ENCODE data around the gene MBD5. TPM values are rescaled to one million over a fixed set of nuclear protein-coding genes. Genes with fewer than 3 reads are reported as not detected.

MBD5 gene
- total and polyA plus RNA-seq, 3 donors from 2014 or later = 29.0 to 60.3 (median 55.4) TPM

- Histone ChIP-seq H3K9me3 (no peaks in the 10 kb centered on the region), H3K4me3 (no peak overlapping the region), H3K27ac (no peak overlapping the region), H3K4me1 (no peaks in the 10 kb centered on the region), H3K27me3 (no peaks in the 10 kb centered on the region), H3K36me3 (ENCODE audit: low read depth, missing control alignments) (no peaks in the 10 kb centered on the region)
- intact Hi-C loops (cut with DNase I; ENCODE audit: low total_unique reads) = no loop called here
- DNase-seq = no peak
- 92 to 96% methylated on average over 1 of the region's 1 CpG for WGBS, 2 donors
- TF ChIP-seq CTCF (IDR thresholded peaks at IDR 0.05) (no peak), POLR2A (IDR thresholded peaks at IDR 0.05) (no peak)
Observed at GRCh38 chr2:148430101-148430500, 409.2 kb downstream of the MBD5 start.

- Histone ChIP-seq H3K27me3 (no peaks in the 10 kb centered on the region), H3K27ac (no peak overlapping the region), H3K36me3 (ENCODE audit: low read depth, missing control alignments) (no peaks in the 10 kb centered on the region), H3K4me1 (no peaks in the 10 kb centered on the region), H3K9me3 (no peaks in the 10 kb centered on the region), H3K4me3 (no peak overlapping the region)
- TF ChIP-seq CTCF (IDR thresholded peaks at IDR 0.05) (no peak), POLR2A (IDR thresholded peaks at IDR 0.05) (no peak)
- 92 to 94% methylated on average over 1 of the region's 1 CpG for WGBS, 2 donors
- intact Hi-C loops (cut with DNase I; ENCODE audit: low total_unique reads) = no loop called here
- DNase-seq = no peak
Observed at GRCh38 chr2:148447877-148448276, 427.0 kb downstream of the MBD5 start.

- Histone ChIP-seq H3K36me3 (ENCODE audit: low read depth, missing control alignments) (no peaks in the 10 kb centered on the region), H3K27ac (no peak overlapping the region), H3K4me1 (no peaks in the 10 kb centered on the region), H3K27me3 (no peaks in the 10 kb centered on the region), H3K4me3 (no peak overlapping the region), H3K9me3 (no peaks in the 10 kb centered on the region)
- WGBS, 2 donors = 88 to 96% methylated on average over 3 of the region's 3 CpGs
- intact Hi-C loops (cut with DNase I; ENCODE audit: low total_unique reads) = no loop called here
- DNase-seq = no peak
- TF ChIP-seq CTCF (IDR thresholded peaks at IDR 0.05) (no peak), POLR2A (IDR thresholded peaks at IDR 0.05) (no peak)
Observed at GRCh38 chr2:148450531-148450930, 429.6 kb downstream of the MBD5 start.

- TF ChIP-seq CTCF (IDR thresholded peaks at IDR 0.05) (no peak), POLR2A (IDR thresholded peaks at IDR 0.05) (no peak)
- WGBS, 2 donors = 89% methylated on average over 2 of the region's 2 CpGs
- DNase-seq = no peak
- no peak overlapping the region for H3K27ac ChIP-seq
- H3K36me3 ChIP-seq (ENCODE audit: low read depth, missing control alignments) = no peaks in the 10 kb centered on the region
- intact Hi-C loops (cut with DNase I; ENCODE audit: low total_unique reads) = no loop called here
- no peaks in the 10 kb centered on the region for H3K9me3 ChIP-seq
- H3K27me3 ChIP-seq = no peaks in the 10 kb centered on the region
- H3K4me3 ChIP-seq = no peak overlapping the region
- H3K4me1 ChIP-seq = no peaks in the 10 kb centered on the region
Observed at GRCh38 chr2:148451046-148451445, 430.2 kb downstream of the MBD5 start.

GRCh38 chr2:148455791-148456190 lies 434.9 kb downstream of the MBD5 start:
- intact Hi-C loops (cut with DNase I; ENCODE audit: low total_unique reads) = no loop called here
- H3K9me3 ChIP-seq = no peaks in the 10 kb centered on the region
- DNase-seq = no peak
- TF ChIP-seq CTCF (IDR thresholded peaks at IDR 0.05) = no peak
- TF ChIP-seq POLR2A (IDR thresholded peaks at IDR 0.05) = no peak
- H3K36me3 ChIP-seq (ENCODE audit: low read depth, missing control alignments) = no peaks in the 10 kb centered on the region
- no peak overlapping the region for H3K27ac ChIP-seq
- H3K4me1 ChIP-seq = no peaks in the 10 kb centered on the region
- WGBS, 2 donors = 74 to 88% methylated on average over 4 of the region's 4 CpGs
- H3K4me3 ChIP-seq = no peak overlapping the region
- H3K27me3 ChIP-seq = no peaks in the 10 kb centered on the region
